HL-60 (cell line): ENCODE results near the gene FUT1.

Source experiments
- DNase-seq, 2 experiments: peaks; one replicate each; pipeline ENCODE4 v3.0.0-alpha.2; 2010 to 2020; ENCODE audit warnings: low read depth in 1 of 2, low spot score in 1 of 2
- H3K27ac ChIP-seq: fragments of 250-450 bp; sonication (Bioruptor Pico); replicated peaks from 2 replicates; pipeline ENCODE4 v1.5.1; 2020; ENCODE audit warnings: mild to moderate bottlenecking, moderate library complexity
- H3K27me3 ChIP-seq: fragments of 250-450 bp; sonication (Bioruptor Pico); 2 replicates; pipeline ENCODE4 v1.5.1; 2021; ENCODE audit warnings: mild to moderate bottlenecking, moderate library complexity; ENCODE audit not compliant: insufficient read depth, poor library complexity, severe bottlenecking
- H3K4me3 ChIP-seq: replicated peaks from 2 replicates; pipeline ENCODE4 v1.5.1; 2011; ENCODE audit warnings: mild to moderate bottlenecking, control low read depth, low read length; ENCODE audit not compliant: insufficient read depth
- CTCF ChIP-seq: IDR thresholded peaks from one replicate; pipeline ENCODE4 v1.5.1; 2011; ENCODE audit warnings: low read length, control low read depth, inconsistent platforms; ENCODE audit not compliant: insufficient read depth
- GABPA ChIP-seq: IDR thresholded peaks from 2 replicates; pipeline ENCODE4 v1.6.1; 2012; ENCODE audit warnings: low read depth
- POLR2AphosphoS5 ChIP-seq: IDR thresholded peaks from 2 replicates; pipeline ENCODE4 v1.6.1; 2012; ENCODE audit warnings: low read depth
- REST ChIP-seq: IDR thresholded peaks from 2 replicates; pipeline ENCODE4 v1.6.1; 2012; ENCODE audit warnings: low read depth; ENCODE audit not compliant: insufficient replicate concordance
- SPI1 ChIP-seq: IDR thresholded peaks from 2 replicates; pipeline ENCODE4 v1.6.1; 2012; ENCODE audit warnings: low read depth, mild to moderate bottlenecking, borderline replicate concordance

FUT1 gene

GRCh38 chr19:48777139-48777538, 24.7 kb upstream of the FUT1 start:
- Histone ChIP-seq H3K27ac (no peak overlapping the region), H3K27me3 (no peaks in the 10 kb centered on the region), H3K4me3 (no peak overlapping the region)
- TF ChIP-seq CTCF = no peak
- no peak for TF ChIP-seq POLR2AphosphoS5
- TF ChIP-seq REST = no peak
- no peak for TF ChIP-seq SPI1
- TF ChIP-seq GABPA = no peak
- DNase-seq = no peak

GRCh38 chr19:48772503-48772953, 20.1 kb upstream of the FUT1 start:
- Histone ChIP-seq H3K27me3 (no peaks in the 10 kb centered on the region), H3K4me3 (no peak overlapping the region), H3K27ac (no peak overlapping the region)
- DNase-seq = no peak
- no peak for TF ChIP-seq POLR2AphosphoS5

GRCh38 chr19:48770734-48771472, 18.5 kb upstream of the FUT1 start:
- H3K27me3 ChIP-seq = no peaks in the 10 kb centered on the region
- H3K27ac ChIP-seq = no peak overlapping the region
- no peak for DNase-seq
- TF ChIP-seq GABPA = no peak
- TF ChIP-seq REST = no peak
- TF ChIP-seq CTCF = no peak
- no peak for TF ChIP-seq POLR2AphosphoS5
- no peak for TF ChIP-seq SPI1
- H3K4me3 ChIP-seq = no peak overlapping the region

DNA sequence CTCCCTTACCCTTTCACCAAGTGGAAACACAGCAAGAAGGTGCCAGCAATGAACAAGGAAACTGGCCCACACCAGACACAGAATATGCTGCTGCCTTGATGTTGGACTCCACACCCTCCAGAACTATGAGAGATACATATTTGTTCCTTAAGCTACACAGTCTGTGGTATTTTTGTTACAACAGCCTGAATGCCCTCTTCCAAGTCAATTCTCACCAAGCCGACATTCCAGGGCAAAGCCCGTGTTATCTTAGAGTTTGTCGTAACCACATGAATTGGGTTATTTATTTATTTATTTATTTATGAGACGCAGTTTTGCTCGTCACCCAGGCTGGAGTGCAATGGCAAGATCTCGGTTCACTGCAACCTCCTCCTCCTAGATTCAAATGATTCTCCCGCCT, 17.8 kb upstream of the FUT1 start:
- Histone ChIP-seq H3K27ac (no peak overlapping the region), H3K4me3 (no peak overlapping the region), H3K27me3 (no peaks in the 10 kb centered on the region)
- no peak for TF ChIP-seq GABPA
- no peak for TF ChIP-seq REST
- no peak for TF ChIP-seq SPI1
- TF ChIP-seq CTCF = no peak
- TF ChIP-seq POLR2AphosphoS5 = no peak
- DNase-seq = no peak
